22Rv1 (cell line): ENCODE results near the gene CHMP3.

Experiments
- ZFX ChIP-seq: fragments of 450-650 bp; IDR thresholded peaks from 2 replicates; pipeline ENCODE4 v1.6.1; 2017; ENCODE audit warnings: antibody characterized with exemption, borderline replicate concordance
- TF ChIP-seq, protein P1 (sequence below): fragments of 450-650 bp; IDR thresholded peaks from 2 replicates; pipeline ENCODE4 v1.5.1; 2017; ENCODE audit warnings: mild to moderate bottlenecking

DNA sequence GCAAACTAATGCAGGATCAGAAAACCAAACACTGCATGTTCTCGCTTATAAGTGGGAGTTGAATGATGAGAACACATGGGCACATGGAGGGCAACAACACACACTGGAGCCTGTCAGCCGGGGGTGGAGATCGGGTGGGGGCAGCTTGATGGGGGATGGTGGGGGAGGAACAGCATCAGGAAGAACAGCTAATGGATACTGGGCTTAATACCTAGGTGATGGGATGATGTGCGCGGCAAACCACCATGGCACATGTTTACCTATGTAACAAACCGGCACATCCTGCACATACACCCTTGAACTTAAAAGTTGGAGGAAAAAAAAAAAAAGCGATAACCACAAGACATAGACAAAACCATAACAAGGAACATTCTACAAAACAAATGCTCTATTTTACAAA lies 10.4 kb downstream of the CHMP3 start:
- TF ChIP-seq, protein P1, sequence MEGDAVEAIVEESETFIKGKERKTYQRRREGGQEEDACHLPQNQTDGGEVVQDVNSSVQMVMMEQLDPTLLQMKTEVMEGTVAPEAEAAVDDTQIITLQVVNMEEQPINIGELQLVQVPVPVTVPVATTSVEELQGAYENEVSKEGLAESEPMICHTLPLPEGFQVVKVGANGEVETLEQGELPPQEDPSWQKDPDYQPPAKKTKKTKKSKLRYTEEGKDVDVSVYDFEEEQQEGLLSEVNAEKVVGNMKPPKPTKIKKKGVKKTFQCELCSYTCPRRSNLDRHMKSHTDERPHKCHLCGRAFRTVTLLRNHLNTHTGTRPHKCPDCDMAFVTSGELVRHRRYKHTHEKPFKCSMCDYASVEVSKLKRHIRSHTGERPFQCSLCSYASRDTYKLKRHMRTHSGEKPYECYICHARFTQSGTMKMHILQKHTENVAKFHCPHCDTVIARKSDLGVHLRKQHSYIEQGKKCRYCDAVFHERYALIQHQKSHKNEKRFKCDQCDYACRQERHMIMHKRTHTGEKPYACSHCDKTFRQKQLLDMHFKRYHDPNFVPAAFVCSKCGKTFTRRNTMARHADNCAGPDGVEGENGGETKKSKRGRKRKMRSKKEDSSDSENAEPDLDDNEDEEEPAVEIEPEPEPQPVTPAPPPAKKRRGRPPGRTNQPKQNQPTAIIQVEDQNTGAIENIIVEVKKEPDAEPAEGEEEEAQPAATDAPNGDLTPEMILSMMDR = no peak
- TF ChIP-seq ZFX = no peak
